ENCODE data around the gene GPR155. TPM values are rescaled to one million over a fixed set of nuclear protein-coding genes. Genes with fewer than 3 reads are reported as not detected.

The GPR155 gene
- total RNA-seq, 1 experiment from 2014 or later, result 1.3 TPM

GRCh38 chr2:174493549-174494331, 6.9 kb upstream of the GPR155 start:
- Histone ChIP-seq H4K20me1 (ENCODE audit: low read length) (no peaks in the 10 kb centered on the region), H3F3A (ENCODE audit: low read length, unreplicated experiment) (no peaks in the 10 kb centered on the region), H3K27me3 (ENCODE audit: low read length) (no peaks in the 10 kb centered on the region), H3K9me2 (replicated peaks; ENCODE audit: low read length) (no peaks in the 10 kb centered on the region), H3K79me2 (ENCODE audit: low read length) (no peaks in the 10 kb centered on the region), H3K9me3 (ENCODE audit: low read length) (no peaks in the 10 kb centered on the region), H3K9ac (ENCODE audit: low read length) (no peak overlapping the region), H2AFZ (ENCODE audit: low read length) (peak overlapping the region; percentile 11; the same call in 1 of the 2 replicates), H3K4me2 (ENCODE audit: low read length) (no peak overlapping the region), H3K4me1 (ENCODE audit: insufficient read depth, low read length) (no peaks in the 10 kb centered on the region), H3K36me3 (ENCODE audit: low read depth, low read length) (no peaks in the 10 kb centered on the region), H3K4me3 (ENCODE audit: low read length) (no peak overlapping the region), H3K27ac (ENCODE audit: low read length) (no peak overlapping the region)
- TF ChIP-seq EZH2 (IDR thresholded peaks at IDR 0.05; ENCODE audit: low read length, unreplicated experiment), result no peak
- TF ChIP-seq CTCF (conservative IDR thresholded peaks at IDR 0.05; ENCODE audit: low read depth, low read length), result no peak
- TF ChIP-seq EZH2phosphoT487 (IDR thresholded peaks at IDR 0.05; ENCODE audit: borderline replicate concordance, low read length), result no peak
- DNase-seq (no peak), ATAC-seq (no peak)
- BruUV-seq (replicated peaks), result no TSS peak
- POLR2A ChIA-PET (ENCODE audit: unreplicated experiment), result no interaction called here
- CTCF ChIA-PET, result interaction anchor here (0.6 to 0.7 kb wide), 2 partner anchors 114 to 188 kb away, joined by 3 to 14 read pairs; no protein-coding TSS in a partner anchor
- intact Hi-C loops (cut with micrococcal nuclease), result no loop called here

GRCh38 chr2:174492963-174493431, 6.2 kb upstream of the GPR155 start:
- Histone ChIP-seq H3K79me2 (ENCODE audit: low read length) (no peaks in the 10 kb centered on the region), H3K4me1 (ENCODE audit: insufficient read depth, low read length) (no peaks in the 10 kb centered on the region), H3K27ac (ENCODE audit: low read length) (no peak overlapping the region), H3K9me3 (ENCODE audit: low read length) (no peaks in the 10 kb centered on the region), H3K27me3 (ENCODE audit: low read length) (no peaks in the 10 kb centered on the region), H3F3A (ENCODE audit: low read length, unreplicated experiment) (no peaks in the 10 kb centered on the region), H3K4me3 (ENCODE audit: low read length) (no peak overlapping the region), H2AFZ (ENCODE audit: low read length) (0 out of 2 replicates have a peak overlapping the region, but pooled peaks have one; percentile 11), H4K20me1 (ENCODE audit: low read length) (no peaks in the 10 kb centered on the region), H3K36me3 (ENCODE audit: low read depth, low read length) (no peaks in the 10 kb centered on the region), H3K9me2 (replicated peaks; ENCODE audit: low read length) (no peaks in the 10 kb centered on the region), H3K9ac (ENCODE audit: low read length) (no peak overlapping the region), H3K4me2 (ENCODE audit: low read length) (no peak overlapping the region)
- no peak for TF ChIP-seq EZH2phosphoT487 (IDR thresholded peaks at IDR 0.05; ENCODE audit: borderline replicate concordance, low read length)
- no peak for TF ChIP-seq CTCF (conservative IDR thresholded peaks at IDR 0.05; ENCODE audit: low read depth, low read length)
- TF ChIP-seq EZH2 (IDR thresholded peaks at IDR 0.05; ENCODE audit: low read length, unreplicated experiment), result no peak
- ChIA-PET POLR2A (ENCODE audit: unreplicated experiment) (no interaction called here), CTCF (no interaction called here)
- BruUV-seq (replicated peaks), result no TSS peak
- DNase-seq (no peak), ATAC-seq (no peak)
- intact Hi-C loops (cut with micrococcal nuclease), result no loop called here

GRCh38 chr2:174491947-174492346, 5.1 kb upstream of the GPR155 start:
- Histone ChIP-seq H3K27ac (ENCODE audit: low read length) (no peak overlapping the region), H2AFZ (ENCODE audit: low read length) (no peak overlapping the region), H3K4me2 (ENCODE audit: low read length) (no peak overlapping the region), H3K79me2 (ENCODE audit: low read length) (no peaks in the 10 kb centered on the region), H3K36me3 (ENCODE audit: low read depth, low read length) (no peaks in the 10 kb centered on the region), H3K4me3 (ENCODE audit: low read length) (no peak overlapping the region), H3F3A (ENCODE audit: low read length, unreplicated experiment) (no peaks in the 10 kb centered on the region), H3K4me1 (ENCODE audit: insufficient read depth, low read length) (no peaks in the 10 kb centered on the region), H3K9ac (ENCODE audit: low read length) (no peak overlapping the region), H3K27me3 (ENCODE audit: low read length) (no peaks in the 10 kb centered on the region), H3K9me2 (replicated peaks; ENCODE audit: low read length) (no peaks in the 10 kb centered on the region), H4K20me1 (ENCODE audit: low read length) (no peaks in the 10 kb centered on the region), H3K9me3 (ENCODE audit: low read length) (no peaks in the 10 kb centered on the region)
- intact Hi-C loops (cut with micrococcal nuclease), result no loop called here
- ChIA-PET CTCF (no interaction called here), POLR2A (ENCODE audit: unreplicated experiment) (no interaction called here)
- DNase-seq, result no peak
- no peak for ATAC-seq
- no TSS peak for BruUV-seq (replicated peaks)
- TF ChIP-seq EZH2 (IDR thresholded peaks at IDR 0.05; ENCODE audit: low read length, unreplicated experiment), result no peak
- TF ChIP-seq CTCF (conservative IDR thresholded peaks at IDR 0.05; ENCODE audit: low read depth, low read length), result no peak
- TF ChIP-seq EZH2phosphoT487 (IDR thresholded peaks at IDR 0.05; ENCODE audit: borderline replicate concordance, low read length), result no peak

All from PC-3 (cell line).